WERI-Rb-1 (cell line): ENCODE data around the gene SLC29A3.
"Not testable (repeated sequence)": the region's sequence is repeated elsewhere in the genome, so short reads cannot be mapped to it uniquely, and the experiment has no call there.

Experiments
- DNase-seq: peaks from one replicate; pipeline ENCODE4 v3.0.0-alpha.2; 2020
- H3K27ac ChIP-seq: fragments of 250-450 bp; sonication (Bioruptor Pico); 2 replicates; pipeline ENCODE4 v1.5.1; 2020; ENCODE audit warnings: mild to moderate bottlenecking, moderate library complexity
- H3K27me3 ChIP-seq: fragments of 250-450 bp; sonication (Bioruptor Pico); 2 replicates; pipeline ENCODE4 v1.5.1; 2021; ENCODE audit warnings: mild to moderate bottlenecking, low read depth, moderate library complexity; ENCODE audit not compliant: insufficient read depth, severe bottlenecking
- H3K36me3 ChIP-seq: fragments of 250-450 bp; sonication (Bioruptor Pico); 2 replicates; pipeline ENCODE4 v1.5.1; 2020; ENCODE audit warnings: mild to moderate bottlenecking, moderate library complexity
- H3K4me3 ChIP-seq: 2 replicates; pipeline ENCODE4 v1.5.1; 2011; ENCODE audit warnings: low read depth, mild to moderate bottlenecking, control low read depth, low read length
- H3K9me3 ChIP-seq: fragments of 250-450 bp; sonication (Bioruptor Pico); 2 replicates; pipeline ENCODE4 v1.5.1; 2021; ENCODE audit warnings: mild to moderate bottlenecking, moderate library complexity; ENCODE audit not compliant: severe bottlenecking
- TF ChIP-seq, protein P1 (sequence below): IDR thresholded peaks from 2 replicates; pipeline ENCODE4 v1.5.1; 2011; ENCODE audit warnings: low read depth, mild to moderate bottlenecking, control low read depth, inconsistent platforms, low read length

The SLC29A3 gene

DNA sequence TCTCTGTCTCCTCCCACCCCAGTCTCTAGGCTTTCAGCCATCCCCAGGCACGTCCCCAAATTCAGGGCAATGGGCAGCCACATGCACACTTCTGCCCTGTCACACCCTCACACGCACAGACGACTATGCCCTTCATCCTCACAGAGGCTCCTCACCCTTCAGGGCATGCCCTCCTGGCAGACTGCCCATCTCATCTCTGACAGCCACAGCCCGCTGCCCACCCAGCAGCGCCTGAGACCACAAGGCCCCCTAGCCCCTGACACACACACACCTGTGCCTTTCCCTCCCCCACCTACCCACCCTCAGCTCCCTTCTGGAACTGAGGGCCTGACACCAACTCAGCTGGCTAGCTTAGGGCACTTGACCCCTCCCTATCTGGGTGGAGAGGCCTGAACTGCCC, 23.0 kb upstream of the SLC29A3 start:
- no peak overlapping the region for H3K4me3 ChIP-seq
- no peaks in the 10 kb centered on the region for H3K9me3 ChIP-seq
- TF ChIP-seq, protein P1, sequence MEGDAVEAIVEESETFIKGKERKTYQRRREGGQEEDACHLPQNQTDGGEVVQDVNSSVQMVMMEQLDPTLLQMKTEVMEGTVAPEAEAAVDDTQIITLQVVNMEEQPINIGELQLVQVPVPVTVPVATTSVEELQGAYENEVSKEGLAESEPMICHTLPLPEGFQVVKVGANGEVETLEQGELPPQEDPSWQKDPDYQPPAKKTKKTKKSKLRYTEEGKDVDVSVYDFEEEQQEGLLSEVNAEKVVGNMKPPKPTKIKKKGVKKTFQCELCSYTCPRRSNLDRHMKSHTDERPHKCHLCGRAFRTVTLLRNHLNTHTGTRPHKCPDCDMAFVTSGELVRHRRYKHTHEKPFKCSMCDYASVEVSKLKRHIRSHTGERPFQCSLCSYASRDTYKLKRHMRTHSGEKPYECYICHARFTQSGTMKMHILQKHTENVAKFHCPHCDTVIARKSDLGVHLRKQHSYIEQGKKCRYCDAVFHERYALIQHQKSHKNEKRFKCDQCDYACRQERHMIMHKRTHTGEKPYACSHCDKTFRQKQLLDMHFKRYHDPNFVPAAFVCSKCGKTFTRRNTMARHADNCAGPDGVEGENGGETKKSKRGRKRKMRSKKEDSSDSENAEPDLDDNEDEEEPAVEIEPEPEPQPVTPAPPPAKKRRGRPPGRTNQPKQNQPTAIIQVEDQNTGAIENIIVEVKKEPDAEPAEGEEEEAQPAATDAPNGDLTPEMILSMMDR = no peak
- no peaks in the 10 kb centered on the region for H3K27me3 ChIP-seq
- DNase-seq = no peak
- H3K27ac ChIP-seq = no peak overlapping the region
- peaks cover 41% of the 10 kb centered on the region for H3K36me3 ChIP-seq

GRCh38 chr10:71296811-71297210, 22.2 kb upstream of the SLC29A3 start:
- H3K36me3 ChIP-seq = peaks cover 37% of the 10 kb centered on the region
- not testable (repeated sequence) for H3K27me3 ChIP-seq, DNase-seq, H3K27ac ChIP-seq, H3K4me3 ChIP-seq, H3K9me3 ChIP-seq

DNA sequence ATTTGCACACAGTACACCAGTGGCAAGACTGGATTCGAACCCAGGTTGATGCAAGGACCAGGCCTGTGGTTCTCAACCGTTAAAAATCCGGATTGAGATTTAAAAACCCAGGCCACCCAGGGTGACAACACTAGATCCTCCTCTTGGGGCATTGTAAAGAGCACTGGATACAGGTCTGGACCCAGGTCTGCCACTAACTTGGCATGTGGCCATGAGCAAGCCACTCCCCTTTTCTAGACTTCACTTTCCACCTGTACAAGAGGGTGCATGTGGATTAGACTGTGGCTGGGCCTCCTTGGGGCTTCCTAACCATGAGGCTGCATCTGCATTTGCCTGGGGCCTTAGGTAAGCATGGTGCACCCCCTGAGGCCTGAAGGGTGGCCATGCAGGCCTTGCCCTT, 21.7 kb upstream of the SLC29A3 start:
- no peak for DNase-seq
- Histone ChIP-seq H3K27ac (no peak overlapping the region), H3K27me3 (no peaks in the 10 kb centered on the region), H3K36me3 (peaks cover 32% of the 10 kb centered on the region), H3K4me3 (no peak overlapping the region), H3K9me3 (no peaks in the 10 kb centered on the region)
- TF ChIP-seq, protein P1 = no peak

DNA sequence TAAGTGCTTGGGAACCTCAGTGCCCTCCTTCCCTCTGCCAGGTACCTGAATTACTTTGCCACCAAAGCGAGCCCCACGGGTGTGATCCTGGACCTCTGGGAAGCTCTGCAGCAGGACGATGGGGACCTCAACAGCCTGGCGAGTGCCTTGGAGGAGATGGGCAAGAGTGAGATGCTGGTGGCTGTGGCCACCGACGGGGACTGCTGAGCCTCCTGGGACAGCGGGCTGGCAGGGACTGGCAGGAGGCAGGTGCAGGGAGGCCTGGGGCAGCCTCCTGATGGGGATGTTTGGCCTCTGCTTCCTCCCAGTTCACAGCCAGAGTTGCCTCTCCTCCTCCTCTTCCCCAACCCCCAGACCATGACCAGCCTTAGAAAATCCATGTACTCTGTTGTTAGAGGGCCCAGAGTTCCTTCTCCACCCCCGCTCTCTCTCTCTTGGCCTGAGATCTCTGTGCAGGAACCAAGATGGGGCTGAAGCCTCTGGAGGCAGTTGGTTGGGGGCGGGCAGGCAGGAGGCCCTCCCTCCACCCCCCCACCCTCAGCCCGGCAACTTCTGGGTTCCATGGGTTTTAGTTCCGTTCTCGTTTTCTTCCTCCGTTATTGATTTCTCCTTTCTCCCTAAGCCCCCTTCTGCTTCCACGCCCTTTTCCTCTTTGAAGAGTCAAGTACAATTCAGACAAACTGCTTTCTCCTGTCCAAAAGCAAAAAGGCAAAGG, 19.8 kb upstream of the SLC29A3 start:
- Histone ChIP-seq H3K27me3 (no peaks in the 10 kb centered on the region), H3K36me3 (peaks cover 27% of the 10 kb centered on the region), H3K4me3 (no peak overlapping the region), H3K27ac (no peak overlapping the region), H3K9me3 (no peaks in the 10 kb centered on the region)
- no peak for DNase-seq
- TF ChIP-seq, protein P1 = no peak

GRCh38 chr10:71300555-71301370, 18.3 kb upstream of the SLC29A3 start:
- TF ChIP-seq, protein P1 = no peak
- DNase-seq = no peak
- no peaks in the 10 kb centered on the region for H3K27me3 ChIP-seq

DNA sequence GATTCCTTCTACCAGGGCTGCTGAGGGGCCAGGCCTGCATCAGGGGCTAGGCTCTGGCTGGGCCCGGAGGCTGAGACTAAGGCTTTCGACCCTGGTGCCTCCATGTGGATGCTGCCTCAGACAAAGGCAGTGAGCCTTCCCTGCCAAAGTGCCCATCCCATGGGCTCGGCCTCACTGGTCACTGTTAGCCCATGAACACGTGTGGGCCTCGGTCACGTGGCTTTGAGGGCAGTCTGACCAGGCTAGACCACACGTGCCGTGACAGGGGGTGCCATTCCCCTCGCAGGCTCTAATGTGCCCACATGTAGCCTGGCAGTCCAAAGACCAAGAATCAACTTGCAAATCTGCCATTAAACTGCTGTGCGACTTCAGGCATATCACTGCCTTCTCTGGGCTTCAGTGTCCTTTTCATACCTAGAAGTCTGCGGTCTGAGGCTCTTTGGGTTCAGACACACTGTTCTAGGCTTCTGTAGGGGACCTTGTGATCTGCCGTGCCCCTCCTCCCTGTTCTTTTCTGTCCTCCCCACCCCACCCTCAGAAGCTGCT, 17.6 kb upstream of the SLC29A3 start:
- TF ChIP-seq, protein P1 = no peak
- Histone ChIP-seq H3K4me3 (no peak overlapping the region), H3K36me3 (peaks cover 18% of the 10 kb centered on the region), H3K9me3 (no peaks in the 10 kb centered on the region), H3K27me3 (no peaks in the 10 kb centered on the region), H3K27ac (no peak overlapping the region)
- DNase-seq = no peak

More at GRCh38 chr10:71300555-71301370, 18.3 kb upstream of the SLC29A3 start:
- H3K4me3 ChIP-seq = no peak overlapping the region
- H3K9me3 ChIP-seq = no peaks in the 10 kb centered on the region
- H3K27ac ChIP-seq = no peak overlapping the region
- peaks cover 21% of the 10 kb centered on the region for H3K36me3 ChIP-seq
